Endothelial cell of umbilical vein (primary cell): ENCODE measurements around the gene C1QB. TPM values are rescaled to one million over a fixed set of nuclear protein-coding genes. Genes with fewer than 3 reads are reported as not detected.

Experiments used
- BruUV-seq: library from RNA; stranded (reverse); fragments of 400-500 nt; replicated peaks from 2 replicates; lab custom pipeline; 2021; lab: Mats Ljungman, UMichigan
- CTCF ChIA-PET: fragments of 300-600, 350-600 bp; sonication (Branson Sonifier 250); formaldehyde crosslinking; loops from one replicate; lab custom pipeline; 2021; ENCODE audit warnings: antibody characterized with exemption, inconsistent platforms; lab: Charles Lee
- POLR2A ChIA-PET: fragments of 300-600, 350-600 bp; sonication (Branson Sonifier 250); formaldehyde crosslinking; loops from one replicate; lab custom pipeline; 2021; ENCODE audit warnings: antibody characterized with exemption, inconsistent platforms; lab: Charles Lee
- DNase-seq: peaks from one replicate; pipeline ENCODE4 v3.0.0-alpha.2; 2011; ENCODE audit warnings: low read depth, low spot score
- FAIRE-seq: peaks from 2 replicates; lab custom pipeline; 2011; peaks lifted over from hg19 to GRCh38; lab: Jason Lieb, UNC
- H2AFZ ChIP-seq: 2 replicates; pipeline ENCODE4 v1.6.0; 2012; ENCODE audit warnings: low read depth, low read length, control low read depth, inconsistent platforms
- H3K27ac ChIP-seq: 2 replicates; pipeline ENCODE4 v1.5.1; 2011; ENCODE audit warnings: low read depth, mild to moderate bottlenecking, control low read depth, low read length, moderate library complexity; ENCODE audit not compliant: insufficient read depth
- H3K27me3 ChIP-seq, 2 experiments: 2 replicates each; pipeline versions ENCODE4 v1.6.0 to v1.6.1; 2011; ENCODE audit warnings: low read length in 2 of 2, mixed read lengths in 1 of 2; ENCODE audit not compliant: control insufficient read depth in 2 of 2, insufficient read depth in 2 of 2
- H3K36me3 ChIP-seq, 2 experiments: 2 replicates in 1 of 2; 3 replicates in 1 of 2; pipeline ENCODE4 v1.5.1; 2011; ENCODE audit warnings: low read length in 2 of 2, mild to moderate bottlenecking in 1 of 2, moderate library complexity in 1 of 2; ENCODE audit not compliant: control insufficient read depth in 2 of 2, insufficient read depth in 2 of 2; ENCODE audit errors: extremely low read depth in 1 of 2
- H3K4me1 ChIP-seq: 3 replicates; pipeline ENCODE4 v1.5.1; 2011; ENCODE audit warnings: mild to moderate bottlenecking, low read length; ENCODE audit not compliant: control insufficient read depth, insufficient read depth; ENCODE audit errors: extremely low read depth
- H3K4me2 ChIP-seq: 2 replicates; pipeline ENCODE4 v1.6.1; 2011; ENCODE audit warnings: low read length, control low read depth, mixed read lengths; ENCODE audit not compliant: insufficient read depth
- H3K4me3 ChIP-seq, 3 experiments: fragments of 200-600 bp in 1 of 3; sonication (generic), shearing (Covaris generic) in 1 of 3; replicated peaks in 1 of 3; 2 replicates each; pipeline ENCODE4 v1.5.1; 2011 to 2016; ENCODE audit warnings: control low read depth in 3 of 3, low read length in 3 of 3, mild to moderate bottlenecking in 2 of 3, inconsistent platforms in 1 of 3, low read depth in 1 of 3, moderate library complexity in 1 of 3; ENCODE audit not compliant: insufficient read depth in 1 of 3
- H3K79me2 ChIP-seq: 2 replicates; pipeline ENCODE4 v1.6.0; 2012; ENCODE audit warnings: low read length, inconsistent platforms; ENCODE audit not compliant: control insufficient read depth, insufficient read depth
- H3K9ac ChIP-seq: replicated peaks from 2 replicates; pipeline ENCODE3; 2011; ENCODE audit warnings: low read length, control low read depth; ENCODE audit not compliant: insufficient read depth; ENCODE audit errors: extremely low read depth
- H3K9me1 ChIP-seq: replicated peaks from 3 replicates; pipeline ENCODE4 v1.6.0; 2011; ENCODE audit warnings: mild to moderate bottlenecking, low read length; ENCODE audit not compliant: control insufficient read depth, insufficient read depth; ENCODE audit errors: extremely low read depth
- H3K9me3 ChIP-seq: replicated peaks from 2 replicates; pipeline ENCODE4 v1.5.1; 2012; ENCODE audit warnings: low read length, inconsistent platforms; ENCODE audit not compliant: control insufficient read depth, insufficient read depth
- H4K20me1 ChIP-seq: replicated peaks from 2 replicates; pipeline ENCODE3; 2011; ENCODE audit warnings: mild to moderate bottlenecking, low read length; ENCODE audit not compliant: control insufficient read depth, insufficient read depth; ENCODE audit errors: extremely low read depth
- EZH2 ChIP-seq: IDR thresholded peaks from 2 replicates; pipeline ENCODE4 v1.6.1; 2012; ENCODE audit warnings: borderline replicate concordance, low read depth, mild to moderate bottlenecking, moderate library complexity, low read length, inconsistent platforms; ENCODE audit not compliant: severe bottlenecking
- FOS ChIP-seq: IDR thresholded peaks from 2 replicates; pipeline ENCODE4 v1.6.1; 2011; ENCODE audit warnings: mild to moderate bottlenecking, low read length, moderate library complexity, borderline replicate concordance; ENCODE audit not compliant: insufficient read depth
- GATA2 ChIP-seq: IDR thresholded peaks from 2 replicates; pipeline ENCODE4 v1.7.0; 2011; ENCODE audit warnings: low read depth, mild to moderate bottlenecking, moderate library complexity, mixed read lengths, low read length; ENCODE audit not compliant: insufficient read length, insufficient read depth
- JUN ChIP-seq: IDR thresholded peaks from 2 replicates; pipeline ENCODE4 v1.6.1; 2011; ENCODE audit warnings: borderline replicate concordance, low read depth; ENCODE audit not compliant: insufficient read length, insufficient read depth
- MYC ChIP-seq: IDR thresholded peaks from one replicate; pipeline ENCODE4 v1.6.1; 2011; ENCODE audit warnings: mild to moderate bottlenecking, low read depth, low read length
- POLR2A ChIP-seq: IDR thresholded peaks from 2 replicates; pipeline ENCODE4 v1.6.1; 2012; ENCODE audit warnings: low read depth, mild to moderate bottlenecking, control low read depth, low read length
- POLR2AphosphoS5 ChIP-seq: IDR thresholded peaks from 2 replicates; pipeline ENCODE4 v1.6.1; 2012; ENCODE audit warnings: low read depth, mild to moderate bottlenecking, control low read depth, low read length, moderate library complexity; ENCODE audit not compliant: insufficient read depth
- dilution Hi-C: fragments of 300-500 bp; cut with MboI; formaldehyde crosslinking; loops from one replicate; pipeline ENCODE4 v1.15.0; 2019; ENCODE audit warnings: low sequenced_read_pairs; ENCODE audit not compliant: extremely low pct_ligation_motif_present
- intact Hi-C: fragments of 100-400 bp; cut with micrococcal nuclease; formaldehyde crosslinking; loops from one replicate; pipeline ENCODE4 v1.10.0; 2022
- polyA plus RNA-seq, 4 experiments: library from polyadenylated mRNA; depleted of rRNA in 3 of 4; stranded (reverse) in 3 of 4; unstranded in 1 of 4; fragments of >200 nt; gene quantifications; 2 replicates each; pipeline versions ENCODE4 v1.2.1 to v1.2.3, GENCODE V29; 2011 to 2012; ENCODE audit warnings: missing spikeins in 1 of 4
- total RNA-seq: library from RNA; stranded (reverse); gene quantifications from 2 replicates; pipeline ENCODE4 v1.2.3, GENCODE V29; 2021
- TF ChIP-seq, protein P1 (sequence below): IDR thresholded peaks from 2 replicates; pipeline ENCODE4 v1.6.1; 2011; ENCODE audit not compliant: insufficient read depth, insufficient read length
- TF ChIP-seq, protein P2 (sequence below), 2 donors: IDR thresholded peaks; 1 replicate in 1 of 2; 2 replicates in 1 of 2; pipeline ENCODE4 v1.5.1; 2011; ENCODE audit warnings: low read length in 2 of 2, mild to moderate bottlenecking in 2 of 2, moderate library complexity in 2 of 2, control low read depth in 1 of 2, inconsistent platforms in 1 of 2, low read depth in 1 of 2; ENCODE audit not compliant: insufficient read depth in 1 of 2; ENCODE audit errors: extremely low read depth in 1 of 2

The C1QB gene
- total and polyA plus RNA-seq, 2 donors (not counting 3 experiments of a cell fraction or from before 2014, with no cell fraction given), result not detected

DNA sequence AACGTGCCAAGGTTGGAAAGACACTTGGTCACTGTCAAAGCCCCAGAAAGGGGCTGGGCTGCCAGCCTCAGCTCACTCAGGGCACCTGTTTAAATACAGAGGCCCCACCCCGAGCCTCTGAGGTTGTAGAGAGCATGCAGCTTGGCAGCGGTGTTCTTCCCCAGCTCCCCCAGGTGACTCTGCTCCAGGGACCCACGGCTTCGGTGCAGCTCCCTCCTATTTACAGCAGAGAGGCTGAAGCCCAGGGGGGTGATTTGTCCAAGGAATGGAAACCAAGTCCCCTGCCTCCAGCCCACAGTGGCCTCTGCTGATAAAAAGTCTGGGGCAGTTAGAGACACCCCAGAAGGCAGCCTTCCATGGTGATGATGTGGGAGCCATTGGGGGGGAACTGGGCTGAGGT lies 25.7 kb upstream of the C1QB start:
- no peak overlapping the region for H3K27ac ChIP-seq
- H3K9ac ChIP-seq, result no peak overlapping the region
- intact Hi-C loops, result no loop called here
- H3K79me2 ChIP-seq, result no peaks in the 10 kb centered on the region
- no peak overlapping the region for H2AFZ ChIP-seq
- no peaks in the 10 kb centered on the region for H3K36me3 ChIP-seq
- H3K4me3 ChIP-seq, result no peak overlapping the region
- no peaks in the 10 kb centered on the region for H3K9me3 ChIP-seq
- no peaks in the 10 kb centered on the region for H4K20me1 ChIP-seq
- H3K9me1 ChIP-seq, result no peaks in the 10 kb centered on the region
- CTCF ChIA-PET, result no interaction called here
- no peaks in the 10 kb centered on the region for H3K4me1 ChIP-seq
- FAIRE-seq, result no peak
- dilution Hi-C loops, result no loop called here
- H3K4me2 ChIP-seq, result no peak overlapping the region
- POLR2A ChIA-PET, result no interaction called here
- TF ChIP-seq EZH2 (no peak), POLR2A (no peak), GATA2 (no peak), FOS (no peak), JUN (no peak), MYC (no peak), POLR2AphosphoS5 (no peak)
- TF ChIP-seq, protein P1, sequence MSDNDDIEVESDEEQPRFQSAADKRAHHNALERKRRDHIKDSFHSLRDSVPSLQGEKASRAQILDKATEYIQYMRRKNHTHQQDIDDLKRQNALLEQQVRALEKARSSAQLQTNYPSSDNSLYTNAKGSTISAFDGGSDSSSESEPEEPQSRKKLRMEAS, result no peak
- TF ChIP-seq, protein P2, sequence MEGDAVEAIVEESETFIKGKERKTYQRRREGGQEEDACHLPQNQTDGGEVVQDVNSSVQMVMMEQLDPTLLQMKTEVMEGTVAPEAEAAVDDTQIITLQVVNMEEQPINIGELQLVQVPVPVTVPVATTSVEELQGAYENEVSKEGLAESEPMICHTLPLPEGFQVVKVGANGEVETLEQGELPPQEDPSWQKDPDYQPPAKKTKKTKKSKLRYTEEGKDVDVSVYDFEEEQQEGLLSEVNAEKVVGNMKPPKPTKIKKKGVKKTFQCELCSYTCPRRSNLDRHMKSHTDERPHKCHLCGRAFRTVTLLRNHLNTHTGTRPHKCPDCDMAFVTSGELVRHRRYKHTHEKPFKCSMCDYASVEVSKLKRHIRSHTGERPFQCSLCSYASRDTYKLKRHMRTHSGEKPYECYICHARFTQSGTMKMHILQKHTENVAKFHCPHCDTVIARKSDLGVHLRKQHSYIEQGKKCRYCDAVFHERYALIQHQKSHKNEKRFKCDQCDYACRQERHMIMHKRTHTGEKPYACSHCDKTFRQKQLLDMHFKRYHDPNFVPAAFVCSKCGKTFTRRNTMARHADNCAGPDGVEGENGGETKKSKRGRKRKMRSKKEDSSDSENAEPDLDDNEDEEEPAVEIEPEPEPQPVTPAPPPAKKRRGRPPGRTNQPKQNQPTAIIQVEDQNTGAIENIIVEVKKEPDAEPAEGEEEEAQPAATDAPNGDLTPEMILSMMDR (IDR thresholded peaks at IDR 0.05; ENCODE audit: extremely low read depth in 1 of 2, insufficient read depth in 1 of 2, low read depth in 1 of 2, low read length in 2 of 2), result no peak
- DNase-seq, result no peak
- H3K27me3 ChIP-seq, result peaks cover 2% of the 10 kb centered on the region in 2 experiments
- BruUV-seq, result no TSS peak
